Activated CD8-positive, alpha-beta memory T cell treated with anti-CD3 and anti-CD28 coated beads for 36 hours (primary cell): Measurements from ENCODE around the gene ERGIC1. TPM values are rescaled to one million over a fixed set of nuclear protein-coding genes. Genes with fewer than 3 reads are reported as not detected.
"Not testable (repeated sequence)": the region's sequence is repeated elsewhere in the genome, so short reads cannot be mapped to it uniquely, and the experiment has no call there.

Source experiments
- CTCF ChIA-PET: fragments of 350-600 bp; sonication (Branson Sonifier 250); formaldehyde crosslinking; loops from one replicate; lab custom pipeline; 2021; ENCODE audit warnings: antibody characterized with exemption; lab: Charles Lee
- POLR2A ChIA-PET: fragments of 350-600 bp; sonication (Branson Sonifier 250); formaldehyde crosslinking; loops from one replicate; lab custom pipeline; 2021; ENCODE audit warnings: antibody characterized with exemption; lab: Charles Lee
- total RNA-seq, 2 experiments: library from RNA; stranded (reverse); gene quantifications; one replicate each; pipeline ENCODE4 v1.2.3, GENCODE V29; 2021

Gene ERGIC1, protein sequence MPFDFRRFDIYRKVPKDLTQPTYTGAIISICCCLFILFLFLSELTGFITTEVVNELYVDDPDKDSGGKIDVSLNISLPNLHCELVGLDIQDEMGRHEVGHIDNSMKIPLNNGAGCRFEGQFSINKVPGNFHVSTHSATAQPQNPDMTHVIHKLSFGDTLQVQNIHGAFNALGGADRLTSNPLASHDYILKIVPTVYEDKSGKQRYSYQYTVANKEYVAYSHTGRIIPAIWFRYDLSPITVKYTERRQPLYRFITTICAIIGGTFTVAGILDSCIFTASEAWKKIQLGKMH
- total RNA-seq: 10 to 100 TPM; 39.7 to 41.0 TPM

DNA sequence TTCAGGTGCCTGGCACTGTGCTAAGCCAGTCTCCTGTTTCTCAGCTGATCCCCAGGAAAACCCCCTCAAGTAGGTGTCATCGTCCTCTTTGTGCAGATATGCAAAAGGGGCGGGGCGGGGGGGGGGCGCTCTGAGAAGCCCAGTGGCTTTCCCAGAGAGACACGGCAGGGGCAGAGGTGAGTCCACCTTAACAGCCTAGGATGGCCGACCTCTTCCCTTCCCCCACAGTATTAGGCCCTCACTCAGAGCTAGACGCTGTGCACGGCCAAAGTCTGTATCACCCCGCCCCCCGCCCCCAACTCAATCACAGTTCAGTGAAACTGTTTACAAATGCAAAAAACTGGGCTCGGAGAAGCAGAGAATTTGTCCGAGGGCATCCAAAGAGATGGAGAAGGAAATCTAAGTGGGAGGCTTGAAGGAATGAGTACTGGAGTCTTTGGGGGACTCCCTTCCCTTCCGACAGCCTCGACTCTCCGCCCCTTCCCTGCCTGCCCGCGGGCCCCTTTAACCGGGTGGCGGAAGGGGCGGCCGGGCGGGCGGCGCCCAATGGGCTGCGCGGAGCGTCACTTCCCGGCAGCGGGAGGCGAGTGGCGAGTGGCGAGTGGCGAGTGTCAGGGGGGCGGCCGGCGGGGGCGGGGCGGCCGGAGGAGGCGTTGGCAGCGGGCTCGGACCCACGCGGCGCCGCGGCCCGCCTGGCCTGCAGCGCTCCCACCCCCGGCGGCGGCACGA lies at the start of gene ERGIC1:
Gene ERGIC1 (plus strand): TSS at position 566 of the 729 bp plus-strand sequence. CDS start 163 bp downstream, at position 729.
- POLR2A ChIA-PET: interaction anchor here (0.6 to 1.9 kb wide), 3 partner anchors 63 to 1447 kb away, joined by 3 to 10 read pairs (median 4); partner anchors contain the start of gene DUSP1

DNA sequence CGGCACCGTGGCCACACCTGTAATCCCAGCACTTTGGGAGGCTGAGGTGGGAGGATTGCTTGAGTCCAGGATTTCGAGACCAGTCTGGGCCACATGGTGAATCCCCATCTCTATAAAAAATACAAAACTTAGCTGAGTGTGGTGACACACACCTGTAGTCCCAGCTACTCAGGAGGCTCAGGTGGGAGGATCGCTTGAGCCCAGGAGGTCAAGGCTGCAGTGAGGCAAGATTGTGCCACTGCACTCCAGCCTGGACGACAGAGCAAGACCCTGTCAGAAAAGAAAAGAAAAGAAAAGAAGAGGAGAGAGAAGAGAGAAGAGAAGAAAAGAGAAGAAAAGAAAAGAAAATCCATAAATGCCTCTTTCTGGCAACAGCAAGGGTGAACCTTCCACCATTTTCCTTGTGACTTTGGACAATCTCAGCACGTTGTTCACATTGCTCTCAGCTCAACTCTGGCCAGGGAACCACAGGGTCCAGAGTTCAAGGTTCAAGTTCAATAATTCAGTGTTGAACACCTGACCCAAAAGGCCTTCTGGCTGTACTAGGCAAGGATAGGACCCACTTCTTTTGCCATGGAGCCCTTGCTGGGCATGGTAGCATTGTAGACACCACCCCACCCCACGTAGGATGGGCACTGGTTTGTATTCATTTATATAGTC lies 48.5 kb upstream of the ERGIC1 start:
- ChIA-PET CTCF (no interaction called here), POLR2A (no interaction called here)

More for the DNA sequence above, at the start of gene ERGIC1:
- CTCF ChIA-PET: interaction anchor here (0.8 to 1.5 kb wide), 2 partner anchors 26 to 63 kb away, joined by 3 read pairs; partner anchors contain the start of gene DUSP1

DNA sequence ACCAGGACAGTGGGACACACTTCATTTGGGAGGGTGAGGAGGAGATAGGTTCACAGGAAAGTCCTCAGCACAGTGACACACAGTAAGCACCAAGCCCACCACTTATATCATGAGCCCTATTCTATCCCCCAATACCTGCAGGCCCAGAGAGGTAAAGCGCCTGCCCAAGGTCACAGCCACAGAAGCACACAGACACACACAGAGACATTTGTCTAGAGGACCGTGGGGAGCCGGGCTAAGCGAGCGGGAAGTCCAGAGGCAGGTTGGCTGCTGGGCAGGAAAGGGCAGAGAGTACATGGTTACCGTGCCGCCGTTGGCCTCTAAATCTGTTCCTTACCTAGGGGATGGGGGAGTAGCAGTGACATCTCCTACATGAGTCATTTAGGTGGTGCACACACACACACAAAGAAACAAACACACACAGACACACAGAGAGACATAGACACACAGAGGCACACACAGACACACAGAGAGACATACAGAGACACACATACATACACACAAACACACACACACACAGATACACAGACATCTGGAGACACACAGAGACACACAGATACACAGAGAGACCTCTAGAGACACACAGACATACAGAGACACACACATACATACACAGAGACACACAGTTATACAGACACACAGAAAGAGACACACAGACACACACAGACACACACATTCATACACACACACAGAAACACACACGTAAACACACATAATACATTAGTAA lies 47.2 kb upstream of the ERGIC1 start:
- POLR2A ChIA-PET: no interaction called here
- CTCF ChIA-PET: no interaction called here

DNA sequence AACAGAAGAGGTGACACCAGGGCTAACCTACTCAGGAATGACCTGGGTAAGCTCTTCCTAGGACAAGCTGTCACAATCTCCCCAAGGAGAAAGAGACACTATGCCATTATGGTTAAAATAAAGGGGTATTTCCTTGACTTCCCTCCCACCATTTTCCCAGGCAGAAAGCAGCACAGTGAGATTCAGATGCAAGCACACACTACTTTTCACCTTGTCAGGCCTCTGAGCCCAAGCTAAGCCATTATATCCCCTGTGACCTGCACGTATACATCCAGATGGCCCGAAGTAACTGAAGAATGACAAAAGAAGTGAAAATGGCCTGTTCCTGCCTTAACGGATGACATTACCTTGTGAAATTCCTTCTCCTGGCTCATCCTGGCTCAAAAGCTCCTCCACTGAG lies 46.5 kb upstream of the ERGIC1 start:
- POLR2A ChIA-PET, CTCF ChIA-PET: not testable (repeated sequence)

DNA sequence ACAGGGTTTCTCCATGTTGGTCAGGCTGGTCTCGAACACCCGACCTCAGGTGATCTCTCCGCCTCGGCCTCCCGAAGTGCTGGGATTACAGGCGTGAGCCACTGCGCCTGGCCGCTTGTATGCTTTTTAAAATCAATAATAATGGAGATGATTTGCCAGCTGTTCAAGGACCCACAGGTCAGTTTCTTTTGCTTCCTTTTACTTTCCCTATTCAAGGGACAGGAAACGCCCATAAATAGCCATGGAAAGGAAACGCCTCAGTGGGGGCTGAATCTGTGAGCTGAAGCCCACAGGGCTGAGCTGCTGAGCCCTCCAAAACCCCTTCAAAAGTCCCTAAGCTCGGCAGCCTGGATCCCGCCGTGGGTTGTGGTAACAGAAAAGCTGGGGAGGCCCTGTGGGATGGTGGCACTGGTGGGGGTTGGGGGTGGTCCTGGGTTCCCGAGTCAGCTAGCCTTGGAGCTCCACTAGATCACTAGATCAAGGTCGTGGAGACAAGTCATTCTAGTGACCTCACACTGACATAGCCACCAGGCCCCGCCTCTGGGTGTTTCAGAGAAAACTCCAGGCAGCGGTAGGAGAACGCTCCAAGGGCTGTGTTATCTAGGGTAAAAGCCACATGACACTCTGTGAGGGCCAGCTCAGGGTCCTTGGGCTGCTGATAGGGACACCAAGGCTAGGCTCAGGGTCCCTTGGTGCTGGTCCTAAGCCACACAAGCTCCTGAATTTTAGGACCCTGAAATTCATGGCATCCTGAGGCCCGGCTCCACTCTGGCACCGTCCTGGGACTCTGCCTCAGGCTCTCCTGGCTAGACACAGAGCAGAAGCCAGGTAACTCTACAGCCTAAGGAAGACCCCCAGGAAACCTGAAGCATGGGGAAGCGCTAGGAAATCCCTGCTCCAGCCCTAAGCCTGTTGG lies 45.0 kb upstream of the ERGIC1 start:
- ChIA-PET CTCF (interaction anchor here (0.6 kb wide), 1 partner anchor 339 kb away, joined by 3 read pairs; no protein-coding TSS in a partner anchor), POLR2A (no interaction called here)

DNA sequence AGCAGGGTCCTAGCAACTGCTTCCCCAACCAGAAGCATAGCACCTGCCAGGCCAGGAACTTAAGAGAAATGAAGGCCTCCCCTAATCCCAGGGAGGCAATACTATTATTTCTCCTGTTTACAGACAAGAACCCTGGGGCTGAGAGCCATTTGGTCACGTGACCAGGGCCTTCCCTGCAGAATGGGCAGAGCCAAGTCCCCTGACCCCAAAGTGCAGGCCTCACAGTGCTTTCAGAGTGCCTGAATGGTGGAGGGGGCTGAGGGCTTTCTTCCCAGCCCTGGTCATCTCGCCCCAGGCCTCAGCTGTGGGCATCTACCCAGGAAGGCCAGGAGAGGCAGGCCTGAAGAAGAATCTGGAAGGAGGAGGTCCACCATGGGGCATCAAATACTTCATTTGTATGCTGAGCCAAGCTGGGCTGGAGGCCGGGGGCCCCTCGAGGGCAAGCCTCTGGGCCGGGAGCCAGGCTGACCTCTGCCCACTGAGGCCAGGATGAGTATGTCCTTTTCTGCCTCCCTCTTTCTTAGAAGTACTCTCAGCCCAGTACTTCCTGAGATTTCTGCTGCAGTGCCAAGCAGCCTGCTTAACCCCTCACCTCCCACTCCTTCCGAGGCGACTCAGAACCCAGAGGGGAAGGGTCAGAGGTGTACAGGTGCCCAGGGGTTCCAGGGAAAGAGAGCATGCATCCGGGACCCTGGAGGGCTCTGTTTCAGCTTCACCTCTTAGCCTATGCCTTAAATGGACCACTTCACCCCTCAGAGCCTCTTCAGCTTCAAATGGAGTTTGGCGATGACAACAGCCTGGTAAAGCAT lies 44.2 kb upstream of the ERGIC1 start:
- POLR2A ChIA-PET: interaction anchor here (0.6 kb wide), 1 partner anchor 17 kb away, joined by 5 read pairs; no protein-coding TSS in a partner anchor
- CTCF ChIA-PET: no interaction called here

DNA sequence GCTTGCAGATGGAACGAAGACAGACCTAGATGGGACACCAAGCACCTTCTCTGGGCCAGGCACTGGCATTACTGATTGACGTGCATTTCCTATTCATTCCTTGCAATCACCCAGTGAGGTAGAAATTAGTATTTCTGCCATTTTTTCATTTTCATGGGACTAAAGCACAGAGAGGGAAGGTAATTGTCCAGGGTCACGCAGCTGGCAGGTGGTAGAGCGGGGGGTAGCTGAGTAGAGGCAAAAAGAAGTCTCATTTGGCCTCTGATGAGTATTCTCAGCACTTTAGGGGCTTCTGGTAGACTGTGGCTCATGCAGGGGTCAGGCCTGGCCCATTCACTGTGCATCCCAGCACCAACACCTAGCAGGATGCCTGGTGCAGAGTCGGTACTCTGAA lies 43.6 kb upstream of the ERGIC1 start:
- POLR2A ChIA-PET: interaction anchor here (0.6 to 1.0 kb wide), 2 partner anchors 16 to 19 kb away, joined by 3 to 5 read pairs; no protein-coding TSS in a partner anchor
- CTCF ChIA-PET: no interaction called here

DNA sequence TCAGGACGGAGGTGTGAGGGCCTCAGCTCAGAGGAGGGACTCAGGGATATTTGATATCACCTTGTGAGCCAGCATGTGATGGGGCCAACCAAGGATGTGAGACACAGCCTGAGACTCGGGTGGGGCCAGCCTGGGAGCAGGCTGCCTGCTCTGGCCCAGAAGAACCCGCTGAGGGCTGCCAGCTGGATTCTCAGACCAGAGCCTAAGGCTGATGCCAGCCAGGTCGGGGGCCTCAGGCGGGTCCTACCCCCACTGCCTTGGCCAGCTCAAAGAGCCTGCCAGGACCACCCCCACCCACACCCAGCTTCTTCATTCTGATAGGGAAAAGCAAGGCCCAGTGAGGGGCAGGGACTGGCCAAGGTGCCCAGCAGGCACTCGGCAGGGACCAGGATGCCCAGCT lies 42.8 kb upstream of the ERGIC1 start:
- ChIA-PET POLR2A (interaction anchor here (1.0 kb wide), 1 partner anchor 19 kb away, joined by 3 read pairs; no protein-coding TSS in a partner anchor), CTCF (no interaction called here)

DNA sequence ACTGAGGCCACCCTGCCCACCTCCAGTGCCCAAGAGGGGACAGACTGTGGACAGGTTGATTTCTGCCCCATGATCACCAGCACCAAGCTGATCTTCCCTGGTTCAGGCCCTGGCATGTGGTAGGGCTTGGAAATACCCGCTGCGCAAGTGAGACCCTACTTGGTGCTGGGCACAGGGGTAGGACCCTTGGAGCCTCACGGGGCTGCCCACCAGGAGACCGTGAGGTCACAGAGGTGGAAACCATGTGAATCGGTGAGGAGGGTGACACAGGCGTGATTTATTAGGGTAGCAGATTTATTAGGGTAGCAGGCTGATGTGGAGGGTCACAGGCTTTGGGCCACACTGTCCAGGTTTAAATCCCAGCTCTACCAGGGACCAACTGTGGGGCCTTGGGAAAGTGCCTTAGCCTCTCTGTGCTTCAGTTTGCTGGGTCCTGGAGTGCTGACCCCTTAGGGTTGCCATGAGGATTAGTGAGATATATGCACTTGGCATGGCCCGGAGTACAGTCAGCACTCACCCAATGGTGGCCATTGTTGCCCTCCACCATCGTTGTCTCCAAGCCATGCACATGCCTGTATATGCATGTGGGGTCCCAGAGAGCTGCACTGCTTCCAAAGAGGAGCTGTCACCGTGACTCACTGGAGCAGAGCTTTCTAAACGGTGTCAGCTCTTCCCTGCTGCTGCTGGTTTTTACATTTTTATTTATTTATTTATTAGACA lies 42.2 kb upstream of the ERGIC1 start:
- CTCF ChIA-PET: interaction anchor here (0.6 kb wide), 1 partner anchor 22 kb away, joined by 5 read pairs; no protein-coding TSS in a partner anchor

DNA sequence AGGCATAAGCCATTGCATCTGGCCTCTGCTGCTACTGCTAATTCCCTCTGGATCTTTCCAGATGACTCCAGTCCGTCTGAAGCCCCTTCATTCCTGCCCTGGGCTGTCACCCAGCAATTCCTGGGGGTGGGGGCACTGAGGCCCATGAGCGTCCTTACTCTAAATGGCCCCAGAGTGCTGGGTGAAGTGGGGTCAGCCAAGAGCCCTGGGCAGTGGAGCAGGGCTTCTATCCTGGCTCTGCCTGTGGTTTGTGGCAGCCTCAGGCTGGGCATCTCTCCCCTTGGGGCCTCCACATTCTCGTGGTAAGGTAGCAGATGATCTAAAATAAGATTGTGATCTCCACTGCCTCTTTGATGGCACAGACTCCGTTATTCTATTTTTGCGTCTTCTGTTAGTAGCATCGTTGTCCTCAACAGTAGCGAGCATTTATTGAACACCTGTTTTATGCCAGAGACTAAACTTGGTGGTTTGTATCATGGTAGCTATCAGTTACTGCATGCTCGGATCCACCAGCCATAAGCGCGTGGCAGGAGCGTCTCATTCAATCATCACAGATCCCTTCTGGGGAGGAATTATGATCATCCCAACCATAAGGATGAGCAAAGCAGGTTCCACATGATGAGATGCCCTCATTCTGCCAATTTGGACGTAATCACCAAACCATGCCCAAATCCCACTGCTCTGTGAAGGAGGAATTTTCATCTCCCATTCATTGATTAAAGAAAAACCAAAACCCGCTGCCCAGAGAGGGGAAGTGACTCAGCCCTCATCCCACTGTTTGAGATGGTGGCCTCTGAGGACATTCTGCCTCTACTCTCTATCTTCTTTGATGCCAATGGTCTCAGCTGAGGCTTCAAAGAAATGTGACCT lies 41.1 kb upstream of the ERGIC1 start:
- ChIA-PET CTCF (interaction anchor here (0.6 kb wide), 1 partner anchor 21 kb away, joined by 5 read pairs; no protein-coding TSS in a partner anchor), POLR2A (no interaction called here)

More for the DNA sequence above, 42.2 kb upstream of the ERGIC1 start:
- POLR2A ChIA-PET: interaction anchor here (1.0 kb wide), 1 partner anchor 20 kb away, joined by 3 read pairs; no protein-coding TSS in a partner anchor

DNA sequence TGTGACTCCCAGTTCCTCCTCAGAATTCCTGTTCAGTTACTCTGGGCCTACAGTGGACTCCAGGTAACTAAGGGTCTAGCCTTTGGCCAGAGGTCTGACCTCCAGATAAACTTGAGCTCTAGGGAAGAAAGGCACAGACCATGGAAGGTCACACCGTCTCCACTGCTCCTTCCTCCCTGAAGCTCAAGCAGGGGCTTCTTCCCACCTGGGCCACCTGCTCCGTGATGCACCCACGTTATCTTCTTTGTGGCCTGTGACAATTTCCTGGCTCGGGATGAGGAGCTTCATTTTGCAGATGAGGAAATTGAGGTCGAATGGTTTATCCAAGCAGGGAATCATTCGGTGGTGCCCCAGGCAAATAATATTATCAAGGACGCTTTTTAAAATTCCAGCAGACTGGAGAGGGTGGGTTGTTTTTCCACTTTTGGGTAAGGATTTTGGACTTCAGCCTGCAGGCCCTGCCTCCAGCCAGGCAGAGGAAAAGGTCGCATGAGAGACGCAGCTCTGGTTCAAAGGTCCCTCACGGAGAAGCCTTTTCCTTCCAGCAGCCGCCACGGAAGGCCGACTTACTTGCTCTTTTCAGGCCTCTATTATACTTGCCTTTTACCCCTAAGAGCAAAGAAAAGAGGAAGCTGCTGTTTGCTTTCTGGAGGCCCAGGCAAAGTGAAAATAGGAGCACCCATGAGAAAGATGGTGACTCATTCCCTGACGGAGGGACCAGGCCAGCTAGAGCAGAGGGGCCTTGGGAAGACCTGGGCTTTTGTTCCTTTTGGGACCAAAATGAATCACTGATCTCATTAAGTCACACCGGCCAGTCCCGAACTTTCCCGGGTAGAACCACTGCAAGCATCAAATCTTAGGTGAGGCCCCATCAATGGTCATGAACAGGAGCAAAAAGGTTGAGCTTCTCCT lies 40.2 kb upstream of the ERGIC1 start:
- CTCF ChIA-PET: no interaction called here
- POLR2A ChIA-PET: no interaction called here

DNA sequence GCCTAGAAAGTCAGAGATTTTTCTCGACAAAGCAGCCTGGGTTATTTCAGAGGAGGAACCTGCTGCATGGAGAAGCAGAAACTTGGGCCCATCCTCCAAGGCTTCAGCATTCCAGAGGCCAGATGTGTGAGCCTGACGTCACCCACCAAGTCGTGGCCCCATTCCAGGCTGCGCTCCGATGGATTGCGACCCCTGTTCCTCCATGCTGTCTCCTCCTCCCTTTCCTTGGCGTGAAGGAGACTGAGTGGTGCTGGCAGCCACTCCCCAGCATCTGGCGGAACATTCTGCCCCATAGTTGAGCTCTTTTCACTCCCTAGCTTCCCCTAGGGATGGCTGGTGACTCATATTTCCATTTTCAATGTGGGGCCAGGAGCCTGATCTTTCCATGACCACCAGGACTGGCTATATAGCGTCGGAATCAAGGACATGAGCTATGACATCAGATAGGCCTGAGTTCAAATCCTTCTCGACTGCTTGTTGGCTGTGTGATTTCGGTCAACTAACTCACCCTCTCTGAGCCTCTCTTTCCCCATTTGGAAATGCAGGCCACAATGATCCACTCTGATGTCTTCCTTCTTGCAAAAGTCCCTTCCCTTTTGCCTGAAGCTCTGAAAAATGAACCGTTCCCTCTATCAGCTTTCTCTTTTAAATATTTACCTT lies 38.6 kb upstream of the ERGIC1 start:
- CTCF ChIA-PET: interaction anchor here (1.1 kb wide), 1 partner anchor 83 kb away, joined by 3 read pairs; no protein-coding TSS in a partner anchor
- POLR2A ChIA-PET: no interaction called here

DNA sequence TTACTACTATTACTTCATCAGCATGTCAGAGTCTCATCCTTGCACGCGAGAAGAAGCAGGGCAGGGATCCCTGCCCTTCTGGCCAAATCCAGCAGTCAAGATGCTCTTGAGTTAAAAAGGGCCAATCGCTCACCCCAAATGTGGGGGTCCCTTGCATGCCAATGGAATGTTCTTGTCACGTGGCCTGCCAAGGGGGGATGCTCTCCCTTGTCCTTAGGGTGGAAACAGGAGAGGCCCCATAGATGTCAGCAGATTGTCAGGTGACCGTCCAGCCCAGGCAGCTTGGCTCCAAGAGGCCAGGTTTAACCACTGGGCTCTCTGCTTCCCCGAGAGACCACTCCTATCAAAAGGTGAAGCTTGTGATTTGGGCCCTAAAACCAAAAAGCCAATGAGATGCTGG lies 37.7 kb upstream of the ERGIC1 start:
- ChIA-PET POLR2A (no interaction called here), CTCF (interaction anchor here (1.1 kb wide), 1 partner anchor 84 kb away, joined by 3 read pairs; no protein-coding TSS in a partner anchor)

DNA sequence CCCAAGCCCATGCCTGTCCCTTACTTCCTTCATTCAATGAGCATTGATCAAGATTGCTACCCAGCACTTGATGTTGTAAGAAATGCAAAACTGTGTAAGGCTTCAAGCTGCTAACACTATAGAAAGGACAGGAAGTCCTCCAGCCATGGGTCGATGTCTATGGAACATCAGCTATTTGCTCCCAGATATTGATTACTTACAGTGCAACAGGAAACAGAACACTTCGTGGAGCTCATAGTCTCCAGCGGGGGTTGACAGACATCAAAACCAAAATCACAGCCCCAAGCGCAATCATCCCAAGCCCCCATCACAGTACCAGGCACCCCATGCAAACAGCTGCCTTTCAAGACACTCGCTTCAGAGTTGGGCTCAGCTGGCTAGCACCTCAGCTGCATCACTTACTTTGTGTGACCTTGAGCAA lies 36.3 kb upstream of the ERGIC1 start:
- ChIA-PET POLR2A (interaction anchor here (1.2 kb wide), 2 partner anchors 24 to 26 kb away, joined by 3 read pairs; no protein-coding TSS in a partner anchor), CTCF (no interaction called here)
